Prostate gland (tissue), 2 donors: ENCODE data around the gene COX8A. TPM values are rescaled to one million over a fixed set of nuclear protein-coding genes. Genes with fewer than 3 reads are reported as not detected.

Experiments
- DNase-seq: peaks from one replicate; pipeline ENCODE4 v3.0.0-alpha.2; 2019; ENCODE audit warnings: low spot score
- H3K27ac ChIP-seq, 2 donors: fragments of 200-600 bp; sonication (generic); 2 replicates each; pipeline ENCODE4 v1.5.1; 2017 to 2019
- H3K27me3 ChIP-seq: fragments of 200-600 bp; sonication (generic); replicated peaks from 2 replicates; pipeline ENCODE4 v1.5.1; 2019; ENCODE audit not compliant: insufficient read depth
- H3K36me3 ChIP-seq, 2 donors: fragments of 200-600 bp; sonication (generic); 1 replicate in 1 of 2; 2 replicates in 1 of 2; pipeline versions ENCODE4 v1.5.1 to v1.8.1; 2017 to 2019
- H3K4me1 ChIP-seq: fragments of 200-600 bp; sonication (generic); replicated peaks from 2 replicates; pipeline ENCODE4 v1.5.1; 2019
- H3K4me3 ChIP-seq, 2 donors: fragments of 200-600 bp; sonication (generic); 2 replicates each; pipeline ENCODE4 v1.5.1; 2017 to 2019
- H3K9me3 ChIP-seq: fragments of 200-600 bp; sonication (generic); 2 replicates; pipeline ENCODE4 v1.5.1; 2017
- POLR2A ChIP-seq: fragments of 450-650 bp; IDR thresholded peaks from one replicate; pipeline ENCODE4 v1.6.1; 2016; ENCODE audit warnings: antibody characterized with exemption, mild to moderate bottlenecking
- POLR2AphosphoS5 ChIP-seq: sonication (generic); formaldehyde crosslinking; IDR thresholded peaks from one replicate; pipeline ENCODE4 v1.6.1; 2017; ENCODE audit warnings: antibody characterized with exemption
- WGBS: methylation state at CpG from one replicate; pipeline ENCODE4 v1.1.5; 2018; 5-methylcytosine and 5-hydroxymethylcytosine counted together
- intact Hi-C: fragments of 100-400 bp; cut with DNase I; formaldehyde crosslinking; loops from one replicate; pipeline ENCODE4 v1.14.2; 2022
- total RNA-seq, 2 donors: library from RNA; depleted of rRNA; stranded (reverse); fragments of >200 nt; gene quantifications; one replicate each; pipeline ENCODE4 v1.1.0, GENCODE V29; 2016
- TF ChIP-seq, protein P1 (sequence below), 4 experiments: fragments of 200-600 bp in 2 of 4; fragments of 450-650 bp in 2 of 4; sonication (generic) in 2 of 4; IDR thresholded peaks; 1 replicate in 3 of 4; 2 replicates in 1 of 4; pipeline ENCODE4 v1.5.1; 2016 to 2019; ENCODE audit warnings: antibody characterized with exemption in 4 of 4, mild to moderate bottlenecking in 2 of 4, moderate library complexity in 2 of 4

COX8A gene
- total RNA-seq, 2 donors from 2014 or later: 597 to 1,196 TPM

DNA sequence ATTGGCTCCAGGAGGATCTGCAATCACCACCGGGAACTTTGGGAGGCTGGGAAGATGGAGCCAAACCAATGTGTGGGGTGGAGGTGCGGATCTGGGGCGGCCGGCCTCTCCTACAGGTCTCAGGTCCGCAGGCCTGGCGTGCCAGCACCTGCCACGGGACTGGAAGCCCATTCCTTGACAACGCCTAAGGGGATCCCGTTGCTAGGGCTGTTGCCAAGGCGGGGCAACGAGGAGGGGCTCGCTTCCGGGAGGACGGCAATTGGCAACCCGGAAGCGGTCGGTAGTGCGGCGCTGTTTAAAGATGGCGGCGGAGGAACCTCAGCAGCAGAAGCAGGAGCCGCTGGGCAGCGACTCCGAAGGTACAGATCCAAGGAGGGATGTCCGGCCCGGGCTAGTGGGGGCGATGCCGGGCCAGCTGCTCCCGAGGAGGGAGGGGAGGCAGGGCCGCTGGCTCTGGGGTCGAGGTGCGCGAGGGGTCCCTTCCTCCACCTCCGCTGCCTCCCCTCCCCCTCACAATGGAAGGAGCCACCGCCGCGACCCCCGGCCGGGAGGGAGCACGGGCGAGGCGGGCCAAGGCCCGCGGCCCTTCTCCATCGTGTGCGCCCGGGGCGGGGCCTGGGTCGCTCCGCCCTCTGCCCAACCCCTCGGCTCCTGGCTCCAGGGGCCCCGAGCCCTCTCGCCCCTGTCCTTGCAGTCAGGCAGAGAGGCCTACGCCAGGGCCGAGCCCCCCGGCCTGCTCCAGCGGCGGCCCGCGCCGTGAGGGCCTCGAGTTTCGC, 11.9 kb downstream of the COX8A start, which contains the start of gene OTUB1:
TSS of gene OTUB1 (plus strand) at position 283 of the 776 bp plus-strand sequence. CDS start at position 302, 19 bp downstream.
- peaks cover 0 to 4% of the 10 kb centered on the region in 2 donors for H3K36me3 ChIP-seq
- no peaks in the 10 kb centered on the region for H3K27me3 ChIP-seq
- WGBS: under 1% methylated on average over 61 of the region's 63 CpGs
- H3K27ac ChIP-seq: peak within 1 kb of the TSS; percentile 75 to 78
- H3K4me3 ChIP-seq: peak within 1 kb of the TSS; percentile 76 to 94
- peak; percentile 94 for DNase-seq
- intact Hi-C loops: no loop called here
- peaks cover 7% of the 10 kb centered on the region for H3K4me1 ChIP-seq
- no peaks in the 10 kb centered on the region for H3K9me3 ChIP-seq
- peak; percentile 65 for TF ChIP-seq POLR2A
- peak; percentile 95 for TF ChIP-seq POLR2AphosphoS5
- TF ChIP-seq, protein P1, sequence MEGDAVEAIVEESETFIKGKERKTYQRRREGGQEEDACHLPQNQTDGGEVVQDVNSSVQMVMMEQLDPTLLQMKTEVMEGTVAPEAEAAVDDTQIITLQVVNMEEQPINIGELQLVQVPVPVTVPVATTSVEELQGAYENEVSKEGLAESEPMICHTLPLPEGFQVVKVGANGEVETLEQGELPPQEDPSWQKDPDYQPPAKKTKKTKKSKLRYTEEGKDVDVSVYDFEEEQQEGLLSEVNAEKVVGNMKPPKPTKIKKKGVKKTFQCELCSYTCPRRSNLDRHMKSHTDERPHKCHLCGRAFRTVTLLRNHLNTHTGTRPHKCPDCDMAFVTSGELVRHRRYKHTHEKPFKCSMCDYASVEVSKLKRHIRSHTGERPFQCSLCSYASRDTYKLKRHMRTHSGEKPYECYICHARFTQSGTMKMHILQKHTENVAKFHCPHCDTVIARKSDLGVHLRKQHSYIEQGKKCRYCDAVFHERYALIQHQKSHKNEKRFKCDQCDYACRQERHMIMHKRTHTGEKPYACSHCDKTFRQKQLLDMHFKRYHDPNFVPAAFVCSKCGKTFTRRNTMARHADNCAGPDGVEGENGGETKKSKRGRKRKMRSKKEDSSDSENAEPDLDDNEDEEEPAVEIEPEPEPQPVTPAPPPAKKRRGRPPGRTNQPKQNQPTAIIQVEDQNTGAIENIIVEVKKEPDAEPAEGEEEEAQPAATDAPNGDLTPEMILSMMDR (IDR thresholded peaks at IDR 0.05): peak in 2 of 4 experiments; percentile 14 to 20

DNA sequence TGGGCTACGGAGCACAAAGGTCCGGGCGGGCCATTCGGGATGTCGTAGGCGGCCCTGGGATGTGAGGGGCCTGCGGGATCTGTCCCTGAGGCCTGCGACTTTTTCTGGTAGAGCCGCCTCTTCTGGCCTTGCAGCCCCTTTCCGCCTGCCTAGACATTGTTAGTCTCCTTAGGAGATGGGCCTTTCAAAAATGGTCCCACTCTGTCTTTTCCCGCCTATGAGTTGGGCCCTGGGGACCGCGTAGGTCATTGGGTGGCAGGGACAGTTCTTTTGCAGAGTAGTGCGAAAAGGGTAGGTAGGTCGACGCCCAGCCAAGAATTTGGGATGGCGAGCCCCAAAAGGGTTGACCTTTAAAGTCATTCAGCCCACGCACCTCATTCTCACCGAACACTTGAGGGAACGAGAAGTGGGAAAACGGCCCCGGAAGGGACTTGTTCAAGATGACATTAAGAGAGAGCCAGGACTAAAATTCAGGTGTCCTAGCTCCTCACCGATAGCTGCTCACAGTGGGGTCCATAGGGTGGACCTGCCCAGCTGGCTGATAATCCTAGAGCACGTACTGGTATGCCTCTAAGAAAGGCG, 12.6 kb downstream of the COX8A start:
- H3K9me3 ChIP-seq: no peaks in the 10 kb centered on the region
- DNase-seq: no peak
- 23% methylated on average over 25 of the region's 25 CpGs for WGBS
- TF ChIP-seq, protein P1 (IDR thresholded peaks at IDR 0.05): no peak
- no peak for TF ChIP-seq POLR2A
- no peak for TF ChIP-seq POLR2AphosphoS5
- peak overlapping the region; percentile 75 to 78 for H3K27ac ChIP-seq
- peaks cover 0 to 4% of the 10 kb centered on the region in 2 donors for H3K36me3 ChIP-seq
- H3K4me1 ChIP-seq: peaks cover 7% of the 10 kb centered on the region
- peak overlapping the region; percentile 76 to 94 for H3K4me3 ChIP-seq
- intact Hi-C loops: no loop called here
- H3K27me3 ChIP-seq: no peaks in the 10 kb centered on the region

DNA sequence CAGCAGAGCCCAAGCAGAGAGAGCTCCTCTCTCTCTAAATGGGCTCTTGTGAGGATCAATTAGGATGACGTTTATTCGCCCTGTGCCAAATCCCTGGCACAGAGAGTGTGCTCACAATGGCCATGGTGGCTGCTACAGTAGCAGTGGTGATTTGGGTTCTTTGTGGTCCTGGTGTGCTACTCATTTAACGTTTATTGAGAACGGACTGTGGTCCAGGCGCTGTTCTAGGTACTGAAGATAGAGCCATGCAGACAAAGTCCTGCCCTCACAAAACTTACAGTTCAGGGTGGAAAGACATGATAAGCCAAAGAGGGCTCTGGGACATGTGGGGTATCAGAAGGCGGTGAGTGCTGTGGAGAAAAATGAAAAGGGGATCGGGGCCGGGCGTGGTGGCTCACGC, 17.1 kb downstream of the COX8A start:
- Histone ChIP-seq H3K4me1 (peaks cover 7% of the 10 kb centered on the region), H3K27ac (no peak overlapping the region), H3K9me3 (no peaks in the 10 kb centered on the region), H3K4me3 (no peak overlapping the region), H3K36me3 (peaks cover under 1 to 9% of the 10 kb centered on the region in 2 donors), H3K27me3 (no peaks in the 10 kb centered on the region)
- intact Hi-C loops: no loop called here
- 89% methylated on average over 10 of the region's 10 CpGs for WGBS
- no peak for DNase-seq
- no peak for TF ChIP-seq POLR2A
- TF ChIP-seq, protein P1 (IDR thresholded peaks at IDR 0.05): no peak
- no peak for TF ChIP-seq POLR2AphosphoS5

DNA sequence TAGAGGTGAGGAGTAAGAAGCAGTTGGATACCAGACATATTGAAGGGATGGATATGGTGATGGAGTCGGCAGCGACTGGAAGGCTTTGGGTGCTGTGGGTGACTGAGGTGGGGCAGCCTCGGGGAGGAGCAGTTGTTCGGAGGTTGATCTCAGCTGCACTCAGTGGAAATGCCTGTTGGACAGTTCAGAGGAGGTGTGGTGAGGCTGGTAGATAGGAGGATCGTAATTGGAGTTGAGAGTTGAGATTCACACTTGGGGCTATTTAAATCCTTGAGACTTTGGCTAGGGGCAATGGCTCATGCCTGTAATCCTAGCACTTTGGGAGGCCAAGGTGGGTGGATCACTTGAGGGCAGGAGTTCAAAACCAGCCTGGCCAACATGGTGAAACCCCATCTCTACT, 18.7 kb downstream of the COX8A start:
- 87% methylated on average over 5 of the region's 5 CpGs for WGBS
- no peak overlapping the region for H3K27ac ChIP-seq
- TF ChIP-seq POLR2AphosphoS5: no peak
- no peak for TF ChIP-seq POLR2A
- TF ChIP-seq, protein P1 (IDR thresholded peaks at IDR 0.05): no peak
- intact Hi-C loops: no loop called here
- no peak overlapping the region for H3K4me3 ChIP-seq
- H3K4me1 ChIP-seq: peaks cover 2% of the 10 kb centered on the region
- no peak for DNase-seq
- no peaks in the 10 kb centered on the region for H3K27me3 ChIP-seq
- H3K9me3 ChIP-seq: no peaks in the 10 kb centered on the region
- H3K36me3 ChIP-seq: peaks cover 15 to 18% of the 10 kb centered on the region in 2 donors
